PC-9 (cell line): ENCODE results near the gene OR2Z1.
"Not testable (repeated sequence)": the region's sequence is repeated elsewhere in the genome, so short reads cannot be mapped to it uniquely, and the experiment has no call there.

Experiments used
- CTCF ChIP-seq: fragments of 200-600 bp; sonication (generic); conservative IDR thresholded peaks from 2 replicates; pipeline ENCODE4 v1.6.1; 2017; ENCODE audit warnings: mixed run types, antibody characterized with exemption, mild to moderate bottlenecking, moderate library complexity
- EZH2 ChIP-seq: fragments of 200-600 bp; sonication (generic); IDR thresholded peaks from 2 replicates; pipeline ENCODE4 v1.8.0; 2017; ENCODE audit warnings: antibody characterized with exemption, low read depth

GRCh38 chr19:8739291-8740065 is 18.0 kb downstream of the OR2Z1 start:
- not testable (repeated sequence) for TF ChIP-seq CTCF, EZH2
